ENCODE measurements around the gene SLC7A4. TPM values are rescaled to one million over a fixed set of nuclear protein-coding genes. Genes with fewer than 3 reads are reported as not detected.

Gene SLC7A4
- total RNA-seq, 2 experiments from 2014 or later, result not detected

DNA sequence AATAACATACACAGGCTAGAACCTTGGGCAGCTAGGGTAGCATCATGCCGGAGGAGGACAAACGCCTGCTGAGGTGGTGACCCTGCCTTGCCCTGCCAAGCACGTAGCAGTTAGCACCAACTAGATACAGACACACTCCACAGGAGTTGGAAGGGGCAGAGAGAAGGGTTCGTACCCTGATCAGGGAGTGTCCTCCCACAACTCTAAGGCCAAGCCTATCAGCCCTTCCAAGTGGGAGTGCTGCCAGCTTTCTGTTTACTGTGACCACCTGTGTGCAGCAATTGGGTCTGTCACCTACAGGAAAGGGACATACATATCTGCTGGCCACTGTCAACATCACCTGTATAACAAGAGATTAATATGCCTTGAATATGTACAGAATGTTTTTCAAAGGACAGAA is 28.6 kb downstream of the SLC7A4 start:
- H3K4me1 ChIP-seq (ENCODE audit: insufficient read depth, low read length, poor library complexity, severe bottlenecking), result peaks cover 29% of the 10 kb centered on the region
- intact Hi-C loops (cut with micrococcal nuclease; ENCODE audit: unreplicated experiment), result loop anchor here (10.0 kb wide), 1 partner anchor 149 kb away; the partner anchor contains the start of genes PI4KA and SNAP29
- H3K27ac ChIP-seq (ENCODE audit: low read depth, low read length, poor library complexity, severe bottlenecking), result no peak overlapping the region
- DNase-seq (ENCODE audit: low spot score), result no peak
- H2AFZ ChIP-seq (ENCODE audit: low read length), result no peak overlapping the region
- peak overlapping the region; percentile 83 for H3K4me3 ChIP-seq (ENCODE audit: low read depth, low read length, poor library complexity, severe bottlenecking)
- H3K9me3 ChIP-seq (ENCODE audit: low read length), result no peaks in the 10 kb centered on the region
- H3K9me2 ChIP-seq (ENCODE audit: insufficient read depth, low read length), result no peaks in the 10 kb centered on the region
- no peaks in the 10 kb centered on the region for H4K20me1 ChIP-seq (ENCODE audit: insufficient read depth, low read length)
- peak overlapping the region; percentile 100 for H3K4me2 ChIP-seq (ENCODE audit: low read length)
- peaks cover 30% of the 10 kb centered on the region for H3K79me2 ChIP-seq (ENCODE audit: insufficient read depth, low read depth, low read length)
- peaks cover 25% of the 10 kb centered on the region for H3K36me3 ChIP-seq (ENCODE audit: insufficient read depth, low read length)
- POLR2A ChIA-PET, result interaction anchor here (1.3 to 1.4 kb wide), 2 partner anchors 15 to 18 kb away, joined by 3 read pairs; no protein-coding TSS in a partner anchor
- CTCF ChIA-PET (ENCODE audit: unreplicated experiment), result interaction anchor here (0.6 kb wide), 1 partner anchor 12 kb away, joined by 3 read pairs; no protein-coding TSS in a partner anchor
- no TSS peak for BruUV-seq (replicated peaks)
- TF ChIP-seq EZH2phosphoT487 (IDR thresholded peaks at IDR 0.05; ENCODE audit: borderline replicate concordance, low read depth, low read length) (no peak), CTCF (conservative IDR thresholded peaks at IDR 0.05; ENCODE audit: low read length) (no peak)

DNA sequence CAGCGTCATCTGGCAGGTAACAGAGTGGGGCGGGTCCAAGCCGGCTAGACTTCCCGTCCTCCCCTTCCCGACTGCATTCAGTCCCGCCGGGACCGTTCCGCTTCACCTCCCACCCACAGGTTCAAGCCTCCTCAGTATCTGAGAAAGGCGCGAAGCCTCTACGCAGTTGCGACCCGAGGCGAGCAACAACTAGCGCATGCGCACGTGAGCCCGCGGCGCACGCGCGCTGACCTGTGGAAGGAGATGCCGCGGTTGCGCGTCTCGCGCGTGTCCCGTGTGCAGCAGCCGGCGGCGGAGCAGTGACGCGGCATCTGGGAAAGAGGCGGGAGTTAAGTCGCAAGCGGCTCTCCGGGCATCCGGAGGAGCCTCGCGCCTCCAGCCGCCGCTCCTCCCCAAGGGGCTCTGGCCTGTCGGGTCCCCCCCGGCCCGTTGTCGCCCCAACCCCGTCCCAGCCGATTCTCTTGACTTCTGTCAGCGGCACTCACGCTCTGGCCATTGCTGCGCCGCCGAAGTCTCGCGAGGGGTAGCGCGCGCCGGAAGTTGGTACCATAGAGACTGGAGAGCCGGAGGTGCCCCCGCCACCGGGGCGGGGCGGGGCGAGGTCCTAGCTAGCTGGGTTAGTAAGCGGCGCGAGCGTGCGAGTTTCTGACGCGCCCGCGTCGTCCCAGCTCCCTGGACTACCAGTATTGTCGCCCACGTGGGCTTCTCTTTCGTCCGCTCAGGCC is 30.6 kb downstream of the SLC7A4 start, which contains the start of gene THAP7:
Gene THAP7, minus strand, starts transcription at position 518 of the 725 bp plus-strand sequence. Its CDS starts 207 bp downstream, at position 311.
- peaks cover 30% of the 10 kb centered on the region for H3K79me2 ChIP-seq (ENCODE audit: insufficient read depth, low read depth, low read length)
- CTCF ChIA-PET (ENCODE audit: unreplicated experiment), result no interaction called here
- H4K20me1 ChIP-seq (ENCODE audit: insufficient read depth, low read length), result no peaks in the 10 kb centered on the region
- peak within 1 kb of the TSS; percentile 83 for H3K4me3 ChIP-seq (ENCODE audit: low read depth, low read length, poor library complexity, severe bottlenecking)
- no peaks in the 10 kb centered on the region for H3K9me2 ChIP-seq (ENCODE audit: insufficient read depth, low read length)
- H3K36me3 ChIP-seq (ENCODE audit: insufficient read depth, low read length), result peaks cover 41% of the 10 kb centered on the region
- H3K4me1 ChIP-seq (ENCODE audit: insufficient read depth, low read length, poor library complexity, severe bottlenecking), result peaks cover 36% of the 10 kb centered on the region
- TSS peak; percentile 83 for BruUV-seq (replicated peaks)
- H3K27ac ChIP-seq (ENCODE audit: low read depth, low read length, poor library complexity, severe bottlenecking), result peak within 1 kb of the TSS; percentile 96
- H3K4me2 ChIP-seq (ENCODE audit: low read length), result peak within 1 kb of the TSS; percentile 100
- peak within 1 kb of the TSS; percentile 31; the same call in 1 of the 2 replicates for H2AFZ ChIP-seq (ENCODE audit: low read length)
- intact Hi-C loops (cut with micrococcal nuclease; ENCODE audit: unreplicated experiment), result loop anchor here (1.0 to 10.0 kb wide), 3 partner anchors 20 to 147 kb away; partner anchors contain the start of genes CRKL, PI4KA and SNAP29
- TF ChIP-seq EZH2phosphoT487 (IDR thresholded peaks at IDR 0.05; ENCODE audit: borderline replicate concordance, low read depth, low read length) (no peak), CTCF (conservative IDR thresholded peaks at IDR 0.05; ENCODE audit: low read length) (no peak)
- H3K9me3 ChIP-seq (ENCODE audit: low read length), result no peaks in the 10 kb centered on the region
- DNase-seq (ENCODE audit: low spot score), result peak; percentile 97
- POLR2A ChIA-PET, result interaction anchor here (0.8 to 1.3 kb wide), 4 partner anchors 12 to 79 kb away, joined by 3 to 4 read pairs (median 4); partner anchors contain the start of gene LZTR1

Measured in OCI-LY7 (cell line).